Activated CD8-positive, alpha-beta memory T cell treated with anti-CD3 and anti-CD28 coated beads for 24 hours (primary cell): ENCODE results near the gene CFAP47.
"Not testable (repeated sequence)": the region's sequence is repeated elsewhere in the genome, so short reads cannot be mapped to it uniquely, and the experiment has no call there.

ENCODE experiments used
- DNase-seq: peaks from one replicate; pipeline ENCODE4 v3.0.0-alpha.2; 2020

Gene CFAP47

DNA sequence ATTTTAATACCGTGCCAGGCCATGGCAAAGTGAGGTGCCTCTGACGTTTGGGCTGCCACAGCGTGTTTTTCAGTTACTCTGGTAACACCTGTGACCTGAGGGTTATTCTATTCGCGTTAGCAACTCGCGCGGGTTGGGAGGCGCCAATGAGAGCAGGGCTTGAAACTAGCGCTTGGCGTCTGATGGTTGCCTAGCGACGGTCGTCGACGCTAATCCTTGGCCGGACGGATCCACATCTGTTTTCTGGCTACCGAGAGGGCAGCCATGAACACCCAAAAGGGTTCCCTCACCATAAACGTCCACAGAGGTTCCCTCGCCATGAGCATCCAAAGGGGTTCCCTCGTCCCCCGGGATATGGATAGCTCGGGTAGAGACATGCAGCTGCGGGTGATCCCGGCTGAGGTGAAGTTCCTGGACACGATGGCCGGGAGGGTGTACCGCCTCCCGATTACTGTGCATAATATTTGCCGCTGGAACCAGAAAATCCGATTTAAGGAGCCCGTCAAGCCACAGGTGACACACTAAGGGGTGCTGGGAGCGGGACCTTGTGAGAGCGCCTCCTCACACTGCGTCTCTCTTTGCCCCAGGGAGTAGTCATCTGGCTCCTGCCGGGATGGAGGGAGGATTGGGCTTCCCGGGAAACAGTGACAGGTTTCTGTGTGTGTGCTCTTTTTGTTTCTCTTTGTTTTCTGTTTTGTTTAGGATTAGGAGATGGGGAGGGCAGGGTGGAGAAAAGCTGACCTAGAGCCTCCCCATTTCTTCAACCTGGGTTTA, at the start of gene CFAP47:
Gene CFAP47 (plus strand): TSS at position 199 of the 774 bp plus-strand sequence. CDS start 66 bp downstream, at position 265.
- DNase-seq = no peak

GRCh38 chrX:35880601-35881000, 38.9 kb upstream of the CFAP47 start:
- no peak for DNase-seq

DNA sequence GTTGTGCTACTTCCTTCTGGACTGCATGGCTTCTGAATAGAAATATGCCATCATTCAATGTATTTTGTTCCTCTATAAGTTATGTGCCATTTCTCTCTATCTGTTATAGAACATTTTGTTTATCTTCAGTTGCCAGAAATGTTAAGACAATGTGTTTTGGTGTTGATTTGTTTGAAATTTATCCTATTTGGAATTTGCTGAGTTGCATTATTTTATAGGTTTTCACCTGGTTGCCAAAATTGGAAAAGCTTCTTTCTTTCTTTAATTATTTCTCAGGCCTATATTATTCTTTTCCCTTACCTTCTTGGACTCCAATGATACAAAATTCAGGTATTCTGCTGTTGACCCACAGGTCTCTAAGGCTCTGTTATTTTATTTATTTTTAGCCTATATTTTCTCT, 33.4 kb upstream of the CFAP47 start:
- DNase-seq = no peak

DNA sequence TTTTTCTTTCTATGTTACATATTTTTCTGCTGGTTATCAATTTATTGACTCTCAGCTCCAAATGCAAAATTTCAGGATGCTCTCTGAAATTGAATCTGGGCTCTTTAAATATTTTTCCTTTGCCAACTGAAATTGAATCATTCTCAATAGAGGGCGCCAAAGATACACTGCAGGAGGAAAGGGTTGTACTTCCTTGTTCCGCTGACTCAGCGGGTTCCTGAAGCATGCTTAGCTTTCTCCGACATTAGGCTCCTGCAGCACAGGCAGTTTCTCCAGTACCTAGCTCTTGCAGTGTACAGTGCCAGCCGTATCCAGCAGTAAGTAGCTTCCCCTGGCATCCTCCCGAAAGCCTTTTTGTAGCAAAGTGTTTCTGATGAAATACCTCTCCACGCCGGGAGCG, 28.8 kb upstream of the CFAP47 start:
- DNase-seq = no peak

DNA sequence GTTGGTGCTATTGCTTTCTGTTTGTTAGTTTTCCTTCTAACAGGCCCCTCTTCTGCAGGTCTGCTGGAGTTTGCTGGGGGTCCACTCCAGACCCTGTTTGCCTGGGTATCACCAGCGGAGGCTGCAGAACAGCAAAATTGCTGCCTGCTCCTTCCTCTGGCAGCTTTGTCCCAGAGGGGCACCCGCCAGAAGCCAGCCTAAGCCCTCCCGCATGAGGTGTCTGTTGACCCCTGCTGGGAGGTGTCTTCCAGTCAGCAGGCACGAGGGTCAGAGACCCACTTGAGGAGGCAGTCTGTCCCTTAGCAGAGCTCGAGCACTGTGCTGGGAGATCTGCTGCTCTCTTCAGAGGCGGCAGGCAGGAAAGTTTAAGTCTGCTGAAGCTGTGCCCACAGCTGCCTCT, 67.3 kb downstream of the CFAP47 start:
- DNase-seq = not testable (repeated sequence)

- DNase-seq = no peak
Measured at GRCh38 chrX:36007207-36007606, 87.7 kb downstream of the CFAP47 start.

- no peak for DNase-seq
Measured at GRCh38 chrX:36019125-36019524, 99.6 kb downstream of the CFAP47 start.

DNA sequence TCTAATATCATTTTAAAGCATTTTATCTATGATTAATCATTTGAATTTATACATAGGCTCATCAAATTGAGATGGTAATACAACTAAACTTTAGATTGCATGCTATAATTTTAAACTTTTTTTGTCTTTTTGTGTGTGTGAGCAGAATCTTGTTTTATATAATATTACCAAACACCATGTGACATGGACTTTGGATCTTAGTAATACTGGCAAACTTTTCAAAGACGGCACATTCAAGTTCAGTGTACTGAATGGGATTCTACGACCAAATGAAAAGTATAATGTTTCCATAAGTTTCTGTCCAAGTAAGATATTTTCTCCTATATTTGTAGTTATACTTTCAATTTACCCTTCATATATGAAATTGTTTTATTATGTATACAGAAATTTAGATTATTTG, 116.0 kb downstream of the CFAP47 start:
- DNase-seq = no peak

DNA sequence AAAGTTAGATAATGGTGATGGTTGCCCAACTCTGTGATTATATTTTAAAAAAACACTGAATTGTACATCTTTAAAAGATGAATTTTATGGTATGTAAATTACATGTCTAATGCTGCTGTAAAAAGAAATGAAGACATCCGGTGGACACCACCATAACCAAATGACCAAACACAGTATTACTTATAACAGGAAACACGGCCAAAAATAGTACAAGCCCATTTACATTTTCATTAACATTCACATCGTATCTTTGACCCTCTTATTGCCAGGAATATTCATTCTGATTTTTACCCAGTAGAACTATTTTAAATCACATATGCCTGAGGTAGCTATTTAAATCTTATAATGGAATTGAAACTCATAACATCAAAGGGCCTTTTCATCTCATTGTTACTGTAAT, 143.2 kb downstream of the CFAP47 start:
- no peak for DNase-seq

GRCh38 chrX:36071061-36071460, 151.5 kb downstream of the CFAP47 start:
- DNase-seq = no peak

- DNase-seq = not testable (repeated sequence)
Measured at GRCh38 chrX:36075009-36075408, 155.5 kb downstream of the CFAP47 start.

GRCh38 chrX:36083256-36083655, 163.7 kb downstream of the CFAP47 start:
- DNase-seq = no peak

DNA sequence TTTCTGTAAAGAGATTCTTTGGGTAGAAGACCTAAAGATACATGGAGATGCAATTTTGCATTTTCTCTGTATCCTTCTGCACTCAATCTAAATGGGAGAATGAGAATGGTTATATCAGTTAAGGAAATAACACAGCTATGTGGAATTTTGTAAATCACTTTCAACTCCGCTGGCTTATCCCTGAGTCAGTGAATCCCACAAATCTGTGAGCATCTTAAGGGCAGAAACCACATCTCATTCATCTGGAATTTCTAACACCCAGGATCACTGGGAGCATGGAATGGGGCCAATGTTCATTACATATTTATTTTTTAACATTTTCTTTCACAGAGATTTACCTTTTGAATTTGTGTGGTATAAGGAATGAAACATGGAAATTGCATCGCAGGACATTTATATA, 167.8 kb downstream of the CFAP47 start:
- no peak for DNase-seq

DNA sequence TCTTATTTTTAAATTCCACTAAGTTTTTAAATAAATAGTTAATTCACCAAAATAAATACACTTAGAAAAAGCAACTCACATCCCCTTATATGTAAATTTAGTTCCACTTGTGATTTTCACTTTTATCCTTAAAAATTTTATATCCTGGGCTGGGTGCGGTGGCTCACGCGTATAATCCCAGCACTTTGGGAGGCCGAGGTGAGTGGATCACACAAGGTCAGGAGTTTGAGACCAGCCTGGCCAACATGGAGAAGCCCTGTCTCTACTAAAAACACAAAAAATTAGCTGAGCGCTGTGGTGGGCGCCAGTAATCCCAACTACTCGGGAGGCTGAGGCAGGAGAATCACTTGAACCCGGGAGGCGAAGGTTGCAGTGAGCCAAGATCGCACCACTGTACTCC, 169.4 kb downstream of the CFAP47 start:
- DNase-seq = not testable (repeated sequence)

- no peak for DNase-seq
Measured at GRCh38 chrX:36102425-36102824, 182.9 kb downstream of the CFAP47 start.

- DNase-seq = no peak
Measured at GRCh38 chrX:36116222-36116621, 196.7 kb downstream of the CFAP47 start.

DNA sequence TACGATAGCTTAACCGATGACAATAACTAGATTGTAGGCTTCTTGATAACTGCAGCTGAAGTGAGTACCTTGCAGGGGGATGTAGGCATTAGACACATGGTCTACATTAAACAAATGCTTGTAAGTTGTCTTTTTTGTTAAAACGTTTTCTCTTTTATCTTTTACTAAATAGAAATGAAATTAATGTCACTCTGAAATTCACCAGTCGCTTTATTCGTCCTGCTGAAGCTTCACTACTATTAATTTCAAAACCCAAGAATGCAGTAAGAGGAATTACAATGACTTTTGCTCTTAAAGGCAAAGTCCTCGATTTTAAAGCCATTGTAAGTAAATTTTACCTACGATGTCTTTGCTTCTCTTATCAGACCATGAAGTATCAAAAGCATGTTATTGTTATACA, 239.7 kb downstream of the CFAP47 start:
- no peak for DNase-seq

DNA sequence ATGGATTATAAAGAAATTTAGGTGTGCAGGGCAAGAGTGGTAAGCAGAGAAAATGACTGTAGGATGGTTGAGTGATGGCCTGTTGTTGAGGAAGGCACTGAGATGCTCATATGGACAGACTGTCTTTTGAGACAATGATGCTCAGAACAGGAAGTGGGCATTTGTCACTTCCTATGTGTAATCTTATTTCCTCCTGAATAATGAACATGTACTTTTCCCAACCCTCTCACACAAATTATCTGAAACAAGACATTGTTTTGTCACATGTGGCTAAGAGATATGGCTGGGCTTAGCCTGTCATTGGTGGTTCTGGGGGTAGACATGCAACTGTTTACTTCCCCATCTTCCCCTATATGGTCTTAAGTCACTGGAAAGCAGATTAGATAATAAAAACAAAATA, 240.5 kb downstream of the CFAP47 start:
- no peak for DNase-seq

DNA sequence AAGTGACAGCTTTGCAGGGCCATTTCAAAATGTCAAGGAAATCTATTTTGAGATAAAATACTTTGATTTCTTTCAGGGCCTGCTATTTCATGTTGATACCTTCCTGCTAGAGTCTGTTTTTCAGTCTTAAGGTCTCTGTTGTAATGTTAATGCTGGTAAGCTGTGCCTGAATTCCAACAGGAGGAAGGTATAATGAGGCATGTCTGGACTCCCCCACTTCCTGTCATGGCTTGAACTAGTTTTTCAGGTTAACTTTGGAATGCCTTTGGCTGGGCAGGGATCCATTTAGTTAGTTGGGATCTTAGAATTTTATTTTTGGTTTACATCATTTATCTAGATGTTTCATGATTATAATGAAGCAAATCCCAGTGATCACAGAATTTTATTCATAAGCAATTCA, 279.0 kb downstream of the CFAP47 start:
- DNase-seq = no peak

GRCh38 chrX:36199928-36200327, 280.4 kb downstream of the CFAP47 start:
- no peak for DNase-seq

DNA sequence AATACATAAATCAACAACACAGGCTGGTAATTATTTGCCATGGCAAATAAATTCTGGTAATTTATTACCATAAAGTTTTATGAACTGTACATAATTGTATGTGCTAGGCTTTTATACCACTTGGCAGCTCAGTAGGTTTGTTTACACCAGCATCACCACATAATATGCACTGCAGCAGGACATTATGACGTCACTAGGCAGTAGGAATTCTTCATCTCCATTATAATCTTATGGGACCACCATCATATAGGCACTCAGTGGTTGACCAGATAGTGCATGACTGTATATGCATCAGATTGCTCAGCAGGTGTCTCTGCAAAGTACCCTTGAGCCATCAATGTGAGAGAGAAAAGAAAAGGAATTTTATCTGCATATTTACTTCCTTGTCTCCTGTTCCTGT, 295.4 kb downstream of the CFAP47 start:
- no peak for DNase-seq

GRCh38 chrX:36218801-36219200, 299.3 kb downstream of the CFAP47 start:
- DNase-seq = no peak

- DNase-seq = not testable (repeated sequence)
Measured at GRCh38 chrX:36234840-36235528, 315.4 kb downstream of the CFAP47 start.

GRCh38 chrX:36241397-36241796, 321.9 kb downstream of the CFAP47 start:
- no peak for DNase-seq

DNA sequence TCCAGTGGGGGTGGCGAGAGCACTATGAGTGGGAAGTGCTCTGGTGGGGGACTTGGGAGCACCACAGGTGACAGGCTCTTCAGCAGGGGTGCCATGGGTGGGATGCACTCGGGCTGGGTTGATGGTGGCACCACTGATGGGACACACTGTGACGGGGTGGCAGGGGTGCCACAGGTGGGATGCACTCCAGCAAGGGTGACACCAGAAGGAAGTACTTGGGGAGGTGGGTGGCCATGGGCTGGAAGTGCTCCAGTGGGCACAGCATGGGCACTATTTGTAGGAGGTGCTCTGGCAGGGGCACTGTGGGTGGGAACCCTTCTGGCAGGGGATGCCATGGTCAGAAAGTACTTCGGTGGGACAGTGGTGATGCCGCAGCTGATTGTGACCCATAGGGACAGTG, 346.6 kb downstream of the CFAP47 start:
- DNase-seq = no peak
